DND-41 (cell line): ENCODE measurements around the gene ZFYVE1.
"Not testable (repeated sequence)": the region's sequence is repeated elsewhere in the genome, so short reads cannot be mapped to it uniquely, and the experiment has no call there.

Experiments
- ATAC-seq: fragments of 200-7000 bp; cut with Tn5 transposase; 3 replicates; pipeline ENCODE4 v1.9.1; 2021; ENCODE audit warnings: low read depth; ENCODE audit not compliant: insufficient read depth
- DNase-seq: peaks from one replicate; pipeline ENCODE4 v3.0.0-alpha.2; 2020
- H2AFZ ChIP-seq: 2 replicates; pipeline ENCODE4 v1.6.0; 2012; ENCODE audit warnings: low read depth, low read length
- H3K27ac ChIP-seq: 2 replicates; pipeline ENCODE4 v1.5.1; 2012; ENCODE audit warnings: low read length, inconsistent platforms
- H3K27me3 ChIP-seq: fragments of 200-600 bp; sonication (generic); 2 replicates; pipeline ENCODE4 v1.6.0; 2012; ENCODE audit warnings: low read length, mild to moderate bottlenecking, inconsistent platforms; ENCODE audit not compliant: insufficient read depth, poor library complexity
- H3K36me3 ChIP-seq: 2 replicates; pipeline ENCODE4 v1.5.1; 2012; ENCODE audit warnings: low read length, inconsistent platforms; ENCODE audit not compliant: insufficient read depth
- H3K4me1 ChIP-seq: 2 replicates; pipeline ENCODE4 v1.5.1; 2012; ENCODE audit warnings: mild to moderate bottlenecking, low read length; ENCODE audit not compliant: insufficient read depth
- H3K4me2 ChIP-seq: 2 replicates; pipeline ENCODE4 v1.6.0; 2012; ENCODE audit warnings: mild to moderate bottlenecking, moderate library complexity, low read length, inconsistent platforms; ENCODE audit not compliant: insufficient read depth
- H3K4me3 ChIP-seq, 2 experiments: fragments of 200-600 bp in 1 of 2; shearing (Covaris generic) in 1 of 2; 2 replicates each; pipeline ENCODE4 v1.5.1; 2012 to 2016; ENCODE audit warnings: inconsistent platforms in 2 of 2, low read length in 2 of 2, mild to moderate bottlenecking in 2 of 2, low read depth in 1 of 2, moderate library complexity in 1 of 2
- H3K79me2 ChIP-seq: 2 replicates; pipeline ENCODE4 v1.6.0; 2012; ENCODE audit warnings: low read length, inconsistent platforms; ENCODE audit not compliant: insufficient read depth
- H3K9ac ChIP-seq: 2 replicates; pipeline ENCODE4 v1.6.0; 2012; ENCODE audit warnings: low read depth, mild to moderate bottlenecking, inconsistent platforms, low read length, moderate library complexity
- H3K9me3 ChIP-seq: 2 replicates; pipeline ENCODE4 v1.5.1; 2012; ENCODE audit warnings: low read length, moderate library complexity, mild to moderate bottlenecking, inconsistent platforms; ENCODE audit not compliant: insufficient read depth, severe bottlenecking
- H4K20me1 ChIP-seq: 2 replicates; pipeline ENCODE4 v1.6.0; 2012; ENCODE audit warnings: low read length; ENCODE audit not compliant: insufficient read depth
- EZH2 ChIP-seq: IDR thresholded peaks from 3 replicates; pipeline ENCODE4 v1.6.1; 2012; ENCODE audit warnings: borderline replicate concordance, low read depth, mild to moderate bottlenecking, moderate library complexity, low read length, inconsistent platforms; ENCODE audit not compliant: severe bottlenecking
- TF ChIP-seq, protein P1 (sequence below): IDR thresholded peaks from 2 replicates; pipeline ENCODE4 v1.5.1; 2012; ENCODE audit warnings: borderline replicate concordance, low read length, moderate library complexity, mild to moderate bottlenecking; ENCODE audit not compliant: poor library complexity, severe bottlenecking; ENCODE audit errors: extremely low read depth

The ZFYVE1 gene

DNA sequence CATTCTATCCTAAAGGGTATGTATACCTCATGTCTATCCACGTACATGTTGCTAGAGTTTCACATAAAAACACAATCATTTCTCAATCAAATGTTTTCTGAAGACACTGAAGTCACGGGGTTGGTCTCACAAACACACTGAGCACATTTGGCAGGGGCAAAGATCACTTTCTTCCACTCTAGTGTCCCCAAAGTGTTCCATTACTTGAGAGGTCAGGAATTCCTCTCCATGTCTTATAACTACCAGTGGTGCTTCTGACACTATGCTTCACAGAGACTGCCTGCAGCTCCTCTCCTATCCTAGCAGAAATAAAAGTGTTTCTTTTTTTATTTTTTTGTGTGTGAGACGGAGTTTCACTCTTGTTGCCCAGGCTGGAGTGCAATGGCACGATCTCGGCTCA, 19.1 kb downstream of the ZFYVE1 start:
- Histone ChIP-seq H3K4me3 (no peak overlapping the region), H3K9me3 (no peaks in the 10 kb centered on the region), H3K36me3 (peaks cover 43% of the 10 kb centered on the region), H3K27me3 (no peaks in the 10 kb centered on the region), H4K20me1 (peaks cover 12% of the 10 kb centered on the region), H3K4me1 (no peaks in the 10 kb centered on the region), H3K27ac (no peak overlapping the region), H3K4me2 (no peak overlapping the region), H3K79me2 (peaks cover 53% of the 10 kb centered on the region), H3K9ac (no peak overlapping the region), H2AFZ (no peak overlapping the region)
- DNase-seq: no peak
- no peak for TF ChIP-seq EZH2
- TF ChIP-seq, protein P1, sequence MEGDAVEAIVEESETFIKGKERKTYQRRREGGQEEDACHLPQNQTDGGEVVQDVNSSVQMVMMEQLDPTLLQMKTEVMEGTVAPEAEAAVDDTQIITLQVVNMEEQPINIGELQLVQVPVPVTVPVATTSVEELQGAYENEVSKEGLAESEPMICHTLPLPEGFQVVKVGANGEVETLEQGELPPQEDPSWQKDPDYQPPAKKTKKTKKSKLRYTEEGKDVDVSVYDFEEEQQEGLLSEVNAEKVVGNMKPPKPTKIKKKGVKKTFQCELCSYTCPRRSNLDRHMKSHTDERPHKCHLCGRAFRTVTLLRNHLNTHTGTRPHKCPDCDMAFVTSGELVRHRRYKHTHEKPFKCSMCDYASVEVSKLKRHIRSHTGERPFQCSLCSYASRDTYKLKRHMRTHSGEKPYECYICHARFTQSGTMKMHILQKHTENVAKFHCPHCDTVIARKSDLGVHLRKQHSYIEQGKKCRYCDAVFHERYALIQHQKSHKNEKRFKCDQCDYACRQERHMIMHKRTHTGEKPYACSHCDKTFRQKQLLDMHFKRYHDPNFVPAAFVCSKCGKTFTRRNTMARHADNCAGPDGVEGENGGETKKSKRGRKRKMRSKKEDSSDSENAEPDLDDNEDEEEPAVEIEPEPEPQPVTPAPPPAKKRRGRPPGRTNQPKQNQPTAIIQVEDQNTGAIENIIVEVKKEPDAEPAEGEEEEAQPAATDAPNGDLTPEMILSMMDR: no peak
- no peak for ATAC-seq

DNA sequence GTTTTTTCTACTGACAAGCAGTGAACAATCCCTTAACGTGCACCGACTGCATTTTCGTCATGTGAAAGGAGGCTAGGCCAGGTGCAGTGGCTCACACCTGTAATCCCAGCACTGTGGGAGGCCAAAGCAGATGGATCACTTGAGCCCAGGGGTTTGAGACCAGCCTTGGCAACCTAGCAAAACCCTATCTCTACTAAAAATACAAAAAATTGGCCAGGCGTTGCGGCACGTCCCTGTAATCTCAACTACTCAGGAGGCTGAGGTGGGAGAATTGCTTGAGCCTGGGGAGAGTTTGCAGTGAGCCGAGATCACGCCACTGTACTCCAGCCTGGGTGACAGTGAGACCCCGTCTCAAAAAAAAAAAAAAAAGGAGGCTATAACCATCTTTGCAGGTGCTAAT, 22.3 kb downstream of the ZFYVE1 start:
- not testable (repeated sequence) for H3K27me3 ChIP-seq, H3K4me2 ChIP-seq, H2AFZ ChIP-seq, H3K9me3 ChIP-seq, H3K27ac ChIP-seq, ATAC-seq, DNase-seq, H3K4me1 ChIP-seq, H3K9ac ChIP-seq, H3K4me3 ChIP-seq
- peaks cover 49% of the 10 kb centered on the region for H3K79me2 ChIP-seq
- peaks cover 12% of the 10 kb centered on the region for H4K20me1 ChIP-seq
- peaks cover 32% of the 10 kb centered on the region for H3K36me3 ChIP-seq

DNA sequence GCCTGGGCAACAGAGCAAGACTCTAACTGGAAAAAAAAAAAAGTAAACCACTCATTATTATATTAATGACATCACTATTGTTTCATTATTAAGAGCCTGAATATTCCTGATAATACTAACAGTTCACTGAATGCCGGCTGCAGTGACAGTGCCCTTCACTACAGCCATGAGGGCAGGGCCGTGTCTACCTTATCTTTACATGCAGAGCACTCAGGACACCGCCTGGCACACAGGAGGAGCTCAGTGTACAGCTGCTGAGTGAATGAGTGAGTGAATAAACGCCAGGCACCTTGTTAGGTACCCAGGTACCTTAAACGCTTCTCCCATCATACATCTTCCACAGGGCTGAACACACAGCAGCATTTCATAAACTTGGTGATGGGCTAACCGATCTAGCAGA, 23.2 kb downstream of the ZFYVE1 start:
- TF ChIP-seq, protein P1: no peak
- TF ChIP-seq EZH2: no peak

DNA sequence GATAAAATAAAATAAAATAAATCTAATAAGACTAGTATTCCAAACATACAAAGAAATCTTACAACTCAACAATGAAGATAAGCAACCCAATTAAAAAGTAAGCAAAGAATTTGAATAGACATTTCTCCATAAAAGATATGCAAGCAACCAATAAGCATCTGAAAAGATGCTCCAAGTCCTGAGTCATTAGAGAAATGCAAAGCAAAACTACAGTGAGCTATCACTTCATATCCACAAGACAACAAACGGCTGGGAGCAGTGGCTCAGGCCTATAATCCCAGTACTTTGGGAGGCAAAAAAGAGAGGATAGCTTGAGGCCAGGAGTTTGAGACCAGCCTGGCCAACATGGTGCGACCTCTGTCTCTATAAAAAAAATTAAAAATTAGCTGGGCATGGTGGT, 26.8 kb downstream of the ZFYVE1 start:
- no peak overlapping the region for H3K4me3 ChIP-seq
- peaks cover 25% of the 10 kb centered on the region for H3K79me2 ChIP-seq
- H3K27ac ChIP-seq: no peak overlapping the region
- H2AFZ ChIP-seq: no peak overlapping the region
- H4K20me1 ChIP-seq: peaks cover 7% of the 10 kb centered on the region; the same call in 1 of the 2 replicates
- ATAC-seq (no peak), DNase-seq (no peak)
- no peaks in the 10 kb centered on the region for H3K9me3 ChIP-seq
- no peak for TF ChIP-seq EZH2
- TF ChIP-seq, protein P1: no peak
- peaks cover 51% of the 10 kb centered on the region for H3K36me3 ChIP-seq
- no peaks in the 10 kb centered on the region for H3K27me3 ChIP-seq
- H3K4me1 ChIP-seq: no peaks in the 10 kb centered on the region
- no peak overlapping the region for H3K9ac ChIP-seq
- no peak overlapping the region for H3K4me2 ChIP-seq

More for the DNA sequence above, 23.2 kb downstream of the ZFYVE1 start:
- Histone ChIP-seq H3K36me3 (peaks cover 29% of the 10 kb centered on the region), H3K4me2 (no peak overlapping the region), H4K20me1 (peaks cover 12% of the 10 kb centered on the region; the same call in 1 of the 2 replicates), H3K9me3 (no peaks in the 10 kb centered on the region), H3K27ac (no peak overlapping the region), H3K4me3 (no peak overlapping the region), H3K27me3 (no peaks in the 10 kb centered on the region), H3K9ac (no peak overlapping the region), H3K79me2 (peaks cover 40% of the 10 kb centered on the region), H2AFZ (no peak overlapping the region), H3K4me1 (no peaks in the 10 kb centered on the region)
- ATAC-seq (no peak), DNase-seq (no peak)
